ENCODE measurements around the gene NFIB.

- TF ChIP-seq CTCF (conservative IDR thresholded peaks at IDR 0.05) = no peak
- TF ChIP-seq EZH2 (IDR thresholded peaks at IDR 0.05; ENCODE audit: low read depth) = no peak
These were observed 35.8 kb upstream of the NFIB start for GRCh38 chr9:14349447-14350348.

Data from PC-9 (cell line).